Breast epithelium (tissue), 4 donors: ENCODE results near the gene ABCA4. TPM values are rescaled to one million over a fixed set of nuclear protein-coding genes. Genes with fewer than 3 reads are reported as not detected.

Experiments
- DNase-seq, 2 donors: peaks; one replicate each; pipeline ENCODE4 v3.0.0-alpha.2; 2019; ENCODE audit warnings: low spot score in 2 of 2
- H3K27ac ChIP-seq, 2 donors: fragments of 200-600 bp; sonication (generic) in 1 of 2; one replicate each; pipeline ENCODE4 v1.5.1; 2016 to 2019; ENCODE audit warnings: mild to moderate bottlenecking in 1 of 2
- H3K27me3 ChIP-seq, 2 donors: fragments of 200-600 bp; sonication (generic) in 1 of 2; one replicate each; pipeline versions ENCODE4 v1.5.1 to v1.6.0; 2017 to 2019; ENCODE audit warnings: control low read depth in 1 of 2, mild to moderate bottlenecking in 1 of 2
- H3K36me3 ChIP-seq: fragments of 200-600 bp; one replicate; pipeline ENCODE4 v1.5.1; 2019
- H3K4me1 ChIP-seq, 2 donors: fragments of 200-600 bp; sonication (generic); one replicate each; pipeline ENCODE4 v1.5.1; 2016 to 2019; ENCODE audit warnings: control low read depth in 1 of 2
- H3K4me3 ChIP-seq, 3 donors: fragments of 200-600 bp; sonication (generic); 1 replicate in 2 of 3; 2 replicates in 1 of 3; pipeline ENCODE4 v1.5.1; 2016 to 2019; ENCODE audit warnings: mild to moderate bottlenecking in 3 of 3, moderate library complexity in 2 of 3
- H3K9me3 ChIP-seq, 2 donors: fragments of 200-600 bp; sonication (generic) in 1 of 2; one replicate each; pipeline ENCODE4 v1.5.1; 2016 to 2019; ENCODE audit warnings: control low read depth in 1 of 2
- POLR2A ChIP-seq: fragments of 450-650 bp; IDR thresholded peaks from one replicate; pipeline ENCODE4 v1.6.1; 2016; ENCODE audit warnings: antibody characterized with exemption, mild to moderate bottlenecking, moderate library complexity
- POLR2AphosphoS5 ChIP-seq, 3 donors: sonication (generic); formaldehyde crosslinking; IDR thresholded peaks; one replicate each; pipeline ENCODE4 v1.6.1; 2017; ENCODE audit warnings: antibody characterized with exemption in 3 of 3
- intact Hi-C: fragments of 100-400 bp; cut with DNase I; formaldehyde crosslinking; loops from one replicate; pipeline ENCODE4 v1.15.1; 2023; ENCODE audit warnings: low total_unique reads
- total RNA-seq, 3 donors: library from RNA; depleted of rRNA; stranded (reverse); fragments of >200 nt; gene quantifications; one replicate each; pipeline ENCODE4 v1.1.0, GENCODE V29; 2016
- TF ChIP-seq, protein P1 (sequence below), 3 donors: fragments of 450-650 bp; IDR thresholded peaks; one replicate each; pipeline ENCODE4 v1.5.1; 2016 to 2017; ENCODE audit warnings: antibody characterized with exemption in 3 of 3, mild to moderate bottlenecking in 3 of 3, moderate library complexity in 3 of 3

Gene ABCA4
- total RNA-seq, 3 donors from 2014 or later, result 0.16 to 3.5 (median 1.3) TPM

DNA sequence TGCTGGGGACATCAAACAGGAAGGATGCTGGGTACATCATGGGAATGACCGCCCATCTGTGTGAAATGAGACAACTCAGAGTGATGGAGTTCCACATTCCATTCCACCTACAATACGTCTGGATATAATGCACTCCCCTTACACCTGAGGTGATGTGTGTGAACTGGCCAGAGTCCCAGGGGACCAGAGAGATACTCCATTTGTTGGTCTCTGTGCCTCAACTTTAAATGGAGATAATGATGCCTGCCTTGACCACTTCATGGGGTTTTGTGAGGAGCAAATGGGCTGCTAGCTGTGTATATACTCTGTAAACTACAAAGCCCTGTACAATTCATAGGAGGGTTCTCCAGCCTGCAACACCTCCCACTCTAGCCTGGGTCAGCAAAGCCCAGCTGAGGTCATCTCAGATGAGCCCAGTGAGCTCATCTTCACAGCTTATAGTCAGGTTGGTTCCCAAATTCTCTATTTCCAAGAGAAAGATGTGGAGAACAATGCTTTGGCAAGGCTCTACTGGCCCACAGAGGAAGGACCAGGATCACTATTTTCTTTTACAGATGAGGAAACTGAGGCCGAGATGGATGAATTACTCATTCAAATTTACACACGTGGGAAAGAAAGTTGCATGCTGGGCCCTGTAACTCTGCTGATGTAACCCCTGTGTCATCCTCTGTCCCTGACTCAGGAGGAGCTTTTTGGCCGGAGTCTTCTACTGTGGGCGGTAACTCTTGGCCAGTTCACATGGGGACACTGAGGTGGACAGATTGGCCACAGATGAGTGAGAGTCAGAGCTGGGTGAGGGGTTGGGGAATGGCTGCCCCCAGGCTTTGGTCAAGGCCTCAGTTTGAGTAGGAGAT is 106.1 kb downstream of the ABCA4 start:
- intact Hi-C loops, result loop anchor here (1.0 kb wide), 1 partner anchor 27 kb away; no protein-coding TSS in a partner anchor
- Histone ChIP-seq H3K36me3 (no peaks in the 10 kb centered on the region), H3K27me3 (no peaks in the 10 kb centered on the region), H3K4me1 (no peaks in the 10 kb centered on the region), H3K4me3 (no peak overlapping the region), H3K27ac (no peak overlapping the region), H3K9me3 (no peaks in the 10 kb centered on the region)
- no peak for TF ChIP-seq POLR2A
- TF ChIP-seq, protein P1, sequence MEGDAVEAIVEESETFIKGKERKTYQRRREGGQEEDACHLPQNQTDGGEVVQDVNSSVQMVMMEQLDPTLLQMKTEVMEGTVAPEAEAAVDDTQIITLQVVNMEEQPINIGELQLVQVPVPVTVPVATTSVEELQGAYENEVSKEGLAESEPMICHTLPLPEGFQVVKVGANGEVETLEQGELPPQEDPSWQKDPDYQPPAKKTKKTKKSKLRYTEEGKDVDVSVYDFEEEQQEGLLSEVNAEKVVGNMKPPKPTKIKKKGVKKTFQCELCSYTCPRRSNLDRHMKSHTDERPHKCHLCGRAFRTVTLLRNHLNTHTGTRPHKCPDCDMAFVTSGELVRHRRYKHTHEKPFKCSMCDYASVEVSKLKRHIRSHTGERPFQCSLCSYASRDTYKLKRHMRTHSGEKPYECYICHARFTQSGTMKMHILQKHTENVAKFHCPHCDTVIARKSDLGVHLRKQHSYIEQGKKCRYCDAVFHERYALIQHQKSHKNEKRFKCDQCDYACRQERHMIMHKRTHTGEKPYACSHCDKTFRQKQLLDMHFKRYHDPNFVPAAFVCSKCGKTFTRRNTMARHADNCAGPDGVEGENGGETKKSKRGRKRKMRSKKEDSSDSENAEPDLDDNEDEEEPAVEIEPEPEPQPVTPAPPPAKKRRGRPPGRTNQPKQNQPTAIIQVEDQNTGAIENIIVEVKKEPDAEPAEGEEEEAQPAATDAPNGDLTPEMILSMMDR (IDR thresholded peaks at IDR 0.05), result no peak
- TF ChIP-seq POLR2AphosphoS5 (IDR thresholded peaks at IDR 0.05), result no peak
- no peak for DNase-seq

DNA sequence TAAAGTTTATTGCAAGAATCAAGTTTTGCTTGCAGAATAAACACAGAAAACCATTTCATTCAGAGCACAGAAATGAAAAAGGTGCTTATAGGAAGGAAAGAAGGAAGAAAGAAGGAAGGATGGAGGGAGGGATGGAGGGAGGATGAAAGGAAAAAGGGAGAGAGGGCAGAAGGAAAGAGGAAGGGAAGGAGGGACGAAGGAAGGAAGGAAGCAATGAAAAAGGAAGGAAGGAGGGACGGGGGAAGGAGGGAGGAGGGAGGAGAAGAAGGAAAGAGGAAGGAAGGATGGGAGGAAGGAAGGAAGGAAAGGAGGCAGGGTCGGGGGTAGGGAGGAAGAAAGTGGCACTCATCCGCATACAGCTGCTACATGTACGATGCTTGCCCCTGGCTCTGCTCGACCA is 106.9 kb downstream of the ABCA4 start:
- intact Hi-C loops, result no loop called here
- no peaks in the 10 kb centered on the region for H3K4me1 ChIP-seq
- H3K27ac ChIP-seq, result no peak overlapping the region
- TF ChIP-seq POLR2A, result no peak
- TF ChIP-seq, protein P1 (IDR thresholded peaks at IDR 0.05), result no peak
- TF ChIP-seq POLR2AphosphoS5 (IDR thresholded peaks at IDR 0.05), result no peak
- DNase-seq, result no peak
- no peaks in the 10 kb centered on the region for H3K9me3 ChIP-seq
- H3K27me3 ChIP-seq, result no peaks in the 10 kb centered on the region
- no peaks in the 10 kb centered on the region for H3K36me3 ChIP-seq
- H3K4me3 ChIP-seq, result no peak overlapping the region

DNA sequence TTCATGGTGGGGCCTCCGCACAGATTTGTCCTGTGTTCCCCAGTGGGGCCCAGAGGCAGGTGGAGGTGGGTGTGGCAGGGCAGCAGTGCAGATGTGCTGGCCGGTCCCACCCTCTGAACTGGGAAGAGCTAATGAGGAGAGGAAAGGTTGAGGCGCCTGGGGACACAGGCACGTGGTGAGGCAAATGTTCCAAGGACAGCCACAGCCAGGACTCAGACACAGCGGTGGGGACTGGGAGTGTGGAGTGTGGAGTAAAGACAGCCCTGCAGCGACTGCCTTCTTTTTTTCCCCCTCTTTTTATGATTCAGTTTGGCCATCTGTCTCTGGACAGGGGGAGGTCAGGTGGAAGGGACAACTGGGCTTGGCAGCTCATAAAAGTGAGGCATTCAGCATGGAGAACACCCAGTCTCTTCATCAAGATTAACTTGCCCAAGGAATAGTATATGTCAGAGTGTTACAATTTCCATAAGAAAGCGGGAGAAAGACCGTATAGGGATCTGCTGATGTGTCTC is 107.5 kb downstream of the ABCA4 start:
- intact Hi-C loops, result no loop called here
- Histone ChIP-seq H3K4me1 (no peaks in the 10 kb centered on the region), H3K27me3 (no peaks in the 10 kb centered on the region), H3K36me3 (no peaks in the 10 kb centered on the region), H3K27ac (no peak overlapping the region), H3K4me3 (no peak overlapping the region), H3K9me3 (no peaks in the 10 kb centered on the region)
- TF ChIP-seq POLR2A, result no peak
- TF ChIP-seq, protein P1 (IDR thresholded peaks at IDR 0.05), result no peak
- TF ChIP-seq POLR2AphosphoS5 (IDR thresholded peaks at IDR 0.05), result no peak
- DNase-seq, result no peak

DNA sequence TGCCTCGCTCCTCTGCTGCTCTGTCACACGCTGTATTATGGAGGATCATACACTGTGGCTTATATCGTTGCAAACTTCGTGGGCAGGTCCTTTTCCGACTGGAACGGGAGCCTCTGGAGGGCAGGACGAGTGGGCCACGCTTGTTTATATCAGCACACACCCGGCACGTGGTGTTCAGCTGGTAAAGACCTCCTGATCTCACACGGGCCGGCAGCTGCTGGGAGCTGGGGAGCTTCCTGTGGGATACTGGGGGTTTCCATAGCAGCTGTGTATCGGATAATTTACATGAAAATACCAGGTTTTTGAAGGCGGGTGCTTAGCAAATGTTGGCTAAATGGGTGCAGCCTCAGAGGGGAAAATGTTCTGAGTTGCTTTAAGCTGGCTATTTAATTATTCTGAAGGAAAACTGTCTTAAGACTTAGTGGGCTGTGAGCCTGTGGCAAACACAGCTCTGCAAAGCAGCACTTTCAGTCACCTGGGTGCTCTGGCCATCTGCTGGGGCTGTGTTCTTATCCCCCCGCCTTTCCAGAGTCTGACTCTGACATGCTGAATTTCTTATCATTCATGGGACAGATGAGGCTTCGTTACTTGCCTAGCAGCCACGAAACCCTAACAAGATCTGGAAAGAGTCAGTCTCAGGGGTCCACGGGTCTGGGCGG is 108.1 kb downstream of the ABCA4 start:
- no peak for DNase-seq
- intact Hi-C loops, result no loop called here

More for the DNA sequence above, 108.1 kb downstream of the ABCA4 start:
- no peaks in the 10 kb centered on the region for H3K9me3 ChIP-seq
- no peaks in the 10 kb centered on the region for H3K27me3 ChIP-seq
- H3K4me3 ChIP-seq, result no peak overlapping the region
- TF ChIP-seq, protein P1 (IDR thresholded peaks at IDR 0.05), result no peak
- TF ChIP-seq POLR2A (no peak), POLR2AphosphoS5 (IDR thresholded peaks at IDR 0.05) (no peak)
- H3K4me1 ChIP-seq, result no peaks in the 10 kb centered on the region
- no peaks in the 10 kb centered on the region for H3K36me3 ChIP-seq
- no peak overlapping the region for H3K27ac ChIP-seq
